ENCODE measurements around the gene FXR1.

GRCh38 chr3:180871901-180872300, 40.6 kb upstream of the FXR1 start:
- TF ChIP-seq FOSL1 (IDR thresholded peaks at IDR 0.05; ENCODE audit: low read depth): no peak
- TF ChIP-seq ZNF274 (IDR thresholded peaks at IDR 0.05; ENCODE audit: low read depth, low read length): no peak
- TF ChIP-seq POLR2A (IDR thresholded peaks at IDR 0.05; ENCODE audit: borderline replicate concordance, extremely low read depth, insufficient read depth, insufficient read length): no peak
- TF ChIP-seq CTCF (IDR thresholded peaks at IDR 0.05 in 2 of 3, conservative IDR thresholded peaks at IDR 0.05 in 1 of 3; ENCODE audit: borderline replicate concordance in 1 of 3, insufficient read depth in 1 of 3, low read depth in 2 of 3, low read length in 2 of 3): no peak
- no peak for TF ChIP-seq YY1 (IDR thresholded peaks at IDR 0.05; ENCODE audit: extremely low read depth, insufficient replicate concordance, low read depth, low read length)
- TF ChIP-seq POLR2AphosphoS5 (IDR thresholded peaks at IDR 0.05; ENCODE audit: low read depth, low read length): no peak

Data from HCT116 (cell line).